Measurements from ENCODE around the gene WDR93. TPM values are rescaled to one million over a fixed set of nuclear protein-coding genes. Genes with fewer than 3 reads are reported as not detected.

The WDR93 gene
- polyA plus RNA-seq, 2 of the 4 experiments (the other 2 are of a cell fraction), result 0.10 to 0.26 TPM

DNA sequence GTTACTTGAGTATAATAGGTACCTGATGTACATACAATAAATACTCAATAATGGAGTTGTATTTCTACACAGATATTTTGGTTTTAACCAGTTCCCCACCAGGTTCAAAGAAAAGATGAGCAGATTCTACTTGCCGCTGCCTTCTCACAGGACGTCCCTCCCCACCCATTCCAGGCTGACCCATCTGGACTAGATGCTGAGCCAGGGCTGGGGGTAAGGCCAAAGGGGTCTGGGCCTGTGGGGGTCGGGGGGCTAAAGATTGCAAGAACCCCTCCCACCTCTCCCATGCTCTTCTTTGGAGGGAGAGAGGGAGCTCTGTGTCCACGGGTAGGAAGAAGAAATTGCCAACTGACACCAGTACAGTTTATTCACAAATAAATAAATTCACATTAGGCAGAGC lies 58.9 kb downstream of the WDR93 start:
- Histone ChIP-seq H3K4me1 (peaks cover 15% of the 10 kb centered on the region), H3K27ac (peak overlapping the region in 1 of 2 experiments; percentile 91; a peak in 1 of 6 replicates), H3K4me2 (peak overlapping the region; percentile 93), H3K4me3 (no peak overlapping the region; the same call in 2 of the 3 replicates), H3K9me3 (no peaks in the 10 kb centered on the region)
- DNase-seq (ENCODE audit: low read depth in 1 of 2, low spot score in 1 of 2), result no peak
- ChIA-PET POLR2A (interaction anchor here (1.7 kb wide), 2 partner anchors 9 to 11 kb away, joined by 7 to 9 read pairs; no protein-coding TSS in a partner anchor), CTCF (interaction anchor here (0.7 to 17.7 kb wide), 13 partner anchors 8 to 471 kb away, joined by 3 to 491 read pairs (median 5); no protein-coding TSS in a partner anchor)
- TF ChIP-seq JUN (IDR thresholded peaks at IDR 0.05) (no peak), RFX5 (IDR thresholded peaks at IDR 0.05) (no peak), TP53 (CRISPR knock-in tag; IDR thresholded peaks at IDR 0.05) (no peak), FOSB (CRISPR knock-in tag; IDR thresholded peaks at IDR 0.05) (no peak)
- no peak for ATAC-seq
- WGBS (ENCODE audit: missing lambda C conversion rate), result 85% methylated on average over 4 of the region's 4 CpGs
- FAIRE-seq, result no peak

DNA sequence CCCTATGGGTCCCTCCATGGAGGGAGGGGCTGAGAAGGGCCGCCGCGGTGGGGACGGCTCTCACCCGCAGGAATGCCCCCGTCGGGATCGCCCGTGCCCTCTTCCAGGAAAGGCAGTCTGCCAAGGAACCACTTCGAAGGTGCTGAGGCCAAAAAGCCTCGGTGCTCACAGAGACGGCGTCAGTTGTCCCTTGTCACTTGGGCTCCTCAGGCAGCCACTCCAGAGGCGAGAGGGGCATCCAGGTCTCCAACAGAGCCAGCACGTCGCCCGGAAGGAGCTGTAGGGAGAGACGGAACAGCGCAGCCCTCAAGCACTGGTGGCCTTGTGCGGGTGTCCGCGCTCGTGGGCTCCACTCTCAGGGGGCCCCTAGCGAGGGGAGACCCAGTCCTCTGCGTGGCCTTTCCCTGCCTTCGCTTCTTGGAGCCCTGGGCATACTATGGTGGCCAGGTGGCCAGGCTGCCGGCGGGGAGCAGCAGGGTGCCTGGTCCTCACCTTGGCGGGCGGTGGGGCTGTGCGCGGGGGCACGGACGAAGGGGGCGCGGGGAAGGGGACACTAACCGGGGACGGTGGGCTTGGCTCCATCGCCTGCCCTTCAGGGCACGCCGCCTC lies 59.4 kb downstream of the WDR93 start:
- no peak for FAIRE-seq
- ChIA-PET POLR2A (interaction anchor here (0.6 to 1.7 kb wide), 10 partner anchors 10 to 248 kb away, joined by 3 to 9 read pairs (median 4); partner anchors contain the start of genes AP3S2 and TICRR), CTCF (interaction anchor here (0.7 to 17.7 kb wide), 22 partner anchors 9 to 471 kb away, joined by 3 to 491 read pairs (median 4); partner anchors contain the start of genes AP3S2 and MESP2)
- H3K4me3 ChIP-seq, result peak overlapping the region; percentile 60
- H3K4me2 ChIP-seq, result peak overlapping the region; percentile 93
- no peak for TF ChIP-seq RNF2 (IDR thresholded peaks at IDR 0.05; ENCODE audit: borderline replicate concordance, low read depth)
- TF ChIP-seq MAZ (IDR thresholded peaks at IDR 0.05; ENCODE audit: borderline replicate concordance, low read depth, low read length), result no peak
- TF ChIP-seq HOXB5 (CRISPR knock-in tag; IDR thresholded peaks at IDR 0.05), result no peak
- TF ChIP-seq POLR2A (IDR thresholded peaks at IDR 0.05; ENCODE audit: low read length), result no peak
- TF ChIP-seq HOXB13 (CRISPR knock-in tag; IDR thresholded peaks at IDR 0.05; ENCODE audit: low read depth), result no peak
- TF ChIP-seq JUN (IDR thresholded peaks at IDR 0.05), result no peak
- TF ChIP-seq CHD2 (IDR thresholded peaks at IDR 0.05; ENCODE audit: low read length, partially characterized antibody), result no peak
- TF ChIP-seq KDM1A (IDR thresholded peaks at IDR 0.05; ENCODE audit: low read depth), result no peak
- no peak for TF ChIP-seq EHMT2 (IDR thresholded peaks at IDR 0.05; ENCODE audit: low read depth)
- TF ChIP-seq SREBF2 (IDR thresholded peaks at IDR 0.05), result no peak
- peaks cover 18% of the 10 kb centered on the region for H3K4me1 ChIP-seq
- H3K27ac ChIP-seq, result peak overlapping the region; percentile 81 to 91
- no peaks in the 10 kb centered on the region for H3K9me3 ChIP-seq
- peak; percentile 15 to 31 for ATAC-seq
- 75% methylated on average over 24 of the region's 41 CpGs for WGBS (ENCODE audit: missing lambda C conversion rate)
- DNase-seq (ENCODE audit: low read depth in 1 of 2, low spot score in 1 of 2), result no peak

GRCh38 chr15:89750560-89751542 lies 60.2 kb downstream of the WDR93 start, which contains the start of gene MESP1:
Gene MESP1 (minus strand): TSS chr15:89751249. CDS start chr15:89751231, 18 bp downstream.
- Histone ChIP-seq H3K4me2 (peak within 1 kb of the TSS; percentile 93), H3K4me1 (peaks cover 23% of the 10 kb centered on the region), H3K9me3 (no peaks in the 10 kb centered on the region), H3K4me3 (peak within 1 kb of the TSS; percentile 60), H3K27ac (peak within 1 kb of the TSS; percentile 81 to 91)
- ATAC-seq (peak; percentile 94 to 98), DNase-seq (ENCODE audit: low read depth in 1 of 2, low spot score in 1 of 2) (peak; percentile 96), FAIRE-seq (no peak)
- ChIA-PET POLR2A (interaction anchor here (0.6 to 1.7 kb wide), 11 partner anchors 10 to 247 kb away, joined by 3 to 9 read pairs (median 4); partner anchors contain the start of genes AP3S2 and TICRR), CTCF (interaction anchor here (0.6 to 17.7 kb wide), 28 partner anchors 10 to 798 kb away, joined by 3 to 491 read pairs (median 4); partner anchors contain the start of genes AP3S2 and MESP2)
- 14% methylated on average over 53 of the region's 114 CpGs for WGBS (ENCODE audit: missing lambda C conversion rate)
- TF ChIP-seq HOXB5 (CRISPR knock-in tag; IDR thresholded peaks at IDR 0.05) (0 out of 2 replicates have a peak, but pooled peaks have one; percentile 29), ZC3H11A (IDR thresholded peaks at IDR 0.05) (no peak), POLR2AphosphoS2 (conservative IDR thresholded peaks at IDR 0.05; ENCODE audit: low read length) (no peak), BCL3 (IDR thresholded peaks at IDR 0.05) (peak; percentile 86; the same call in 2 of the 3 replicates), NFE2L2 (conservative IDR thresholded peaks at IDR 0.05; ENCODE audit: low read length) (no peak), ZNF302 (CRISPR knock-in tag; IDR thresholded peaks at IDR 0.05) (no peak), TP53 (CRISPR knock-in tag; IDR thresholded peaks at IDR 0.05) (no peak), RAD21 (conservative IDR thresholded peaks at IDR 0.05 in 1 of 2, IDR thresholded peaks at IDR 0.05 in 1 of 2) (peak; percentile 51 to 64), BHLHE40 (IDR thresholded peaks at IDR 0.05; ENCODE audit: low read depth, low read length) (no peak), SREBF2 (IDR thresholded peaks at IDR 0.05) (no peak), PHF8 (IDR thresholded peaks at IDR 0.05; ENCODE audit: borderline replicate concordance, low read depth) (peak; percentile 61; the same call in 1 of the 2 replicates), RNF2 (IDR thresholded peaks at IDR 0.05; ENCODE audit: borderline replicate concordance, low read depth) (no peak), JUNB (IDR thresholded peaks at IDR 0.05) (no peak), ZSCAN20 (CRISPR knock-in tag; IDR thresholded peaks at IDR 0.05) (no peak), HEYL (CRISPR knock-in tag; IDR thresholded peaks at IDR 0.05) (no peak), RCOR1 (IDR thresholded peaks at IDR 0.05; ENCODE audit: low read depth, low read length) (no peak)
- TF ChIP-seq, protein P1, sequence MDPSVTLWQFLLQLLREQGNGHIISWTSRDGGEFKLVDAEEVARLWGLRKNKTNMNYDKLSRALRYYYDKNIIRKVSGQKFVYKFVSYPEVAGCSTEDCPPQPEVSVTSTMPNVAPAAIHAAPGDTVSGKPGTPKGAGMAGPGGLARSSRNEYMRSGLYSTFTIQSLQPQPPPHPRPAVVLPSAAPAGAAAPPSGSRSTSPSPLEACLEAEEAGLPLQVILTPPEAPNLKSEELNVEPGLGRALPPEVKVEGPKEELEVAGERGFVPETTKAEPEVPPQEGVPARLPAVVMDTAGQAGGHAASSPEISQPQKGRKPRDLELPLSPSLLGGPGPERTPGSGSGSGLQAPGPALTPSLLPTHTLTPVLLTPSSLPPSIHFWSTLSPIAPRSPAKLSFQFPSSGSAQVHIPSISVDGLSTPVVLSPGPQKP (IDR thresholded peaks at IDR 0.05; ENCODE audit: low read depth, low read length), result no peak
- TF ChIP-seq, protein P2, sequence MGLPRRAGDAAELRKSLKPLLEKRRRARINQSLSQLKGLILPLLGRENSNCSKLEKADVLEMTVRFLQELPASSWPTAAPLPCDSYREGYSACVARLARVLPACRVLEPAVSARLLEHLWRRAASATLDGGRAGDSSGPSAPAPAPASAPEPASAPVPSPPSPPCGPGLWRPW (IDR thresholded peaks at IDR 0.05), result no peak
- TF ChIP-seq, protein P3, sequence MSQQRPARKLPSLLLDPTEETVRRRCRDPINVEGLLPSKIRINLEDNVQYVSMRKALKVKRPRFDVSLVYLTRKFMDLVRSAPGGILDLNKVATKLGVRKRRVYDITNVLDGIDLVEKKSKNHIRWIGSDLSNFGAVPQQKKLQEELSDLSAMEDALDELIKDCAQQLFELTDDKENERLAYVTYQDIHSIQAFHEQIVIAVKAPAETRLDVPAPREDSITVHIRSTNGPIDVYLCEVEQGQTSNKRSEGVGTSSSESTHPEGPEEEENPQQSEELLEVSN (IDR thresholded peaks at IDR 0.05; ENCODE audit: borderline replicate concordance, low read depth), result peak; percentile 94

Data from A549 (cell line).